Endothelial cell of umbilical vein (primary cell): ENCODE data around the gene CASP2. TPM values are rescaled to one million over a fixed set of nuclear protein-coding genes. Genes with fewer than 3 reads are reported as not detected.

Experiments used
- BruUV-seq: library from RNA; stranded (reverse); fragments of 400-500 nt; replicated peaks from 2 replicates; lab custom pipeline; 2021; lab: Mats Ljungman, UMichigan
- CTCF ChIA-PET: fragments of 300-600, 350-600 bp; sonication (Branson Sonifier 250); formaldehyde crosslinking; loops from one replicate; lab custom pipeline; 2021; ENCODE audit warnings: antibody characterized with exemption, inconsistent platforms; lab: Charles Lee
- POLR2A ChIA-PET: fragments of 300-600, 350-600 bp; sonication (Branson Sonifier 250); formaldehyde crosslinking; loops from one replicate; lab custom pipeline; 2021; ENCODE audit warnings: antibody characterized with exemption, inconsistent platforms; lab: Charles Lee
- DNase-seq: peaks from one replicate; pipeline ENCODE4 v3.0.0-alpha.2; 2011; ENCODE audit warnings: low read depth, low spot score
- FAIRE-seq: peaks from 2 replicates; lab custom pipeline; 2011; peaks lifted over from hg19 to GRCh38; lab: Jason Lieb, UNC
- H2AFZ ChIP-seq: 2 replicates; pipeline ENCODE4 v1.6.0; 2012; ENCODE audit warnings: low read depth, low read length, control low read depth, inconsistent platforms
- H3K27ac ChIP-seq: 2 replicates; pipeline ENCODE4 v1.5.1; 2011; ENCODE audit warnings: low read depth, mild to moderate bottlenecking, control low read depth, low read length, moderate library complexity; ENCODE audit not compliant: insufficient read depth
- H3K27me3 ChIP-seq, 2 experiments: 2 replicates each; pipeline versions ENCODE4 v1.6.0 to v1.6.1; 2011; ENCODE audit warnings: low read length in 2 of 2, mixed read lengths in 1 of 2; ENCODE audit not compliant: control insufficient read depth in 2 of 2, insufficient read depth in 2 of 2
- H3K36me3 ChIP-seq, 2 experiments: 2 replicates in 1 of 2; 3 replicates in 1 of 2; pipeline ENCODE4 v1.5.1; 2011; ENCODE audit warnings: low read length in 2 of 2, mild to moderate bottlenecking in 1 of 2, moderate library complexity in 1 of 2; ENCODE audit not compliant: control insufficient read depth in 2 of 2, insufficient read depth in 2 of 2; ENCODE audit errors: extremely low read depth in 1 of 2
- H3K4me1 ChIP-seq: 3 replicates; pipeline ENCODE4 v1.5.1; 2011; ENCODE audit warnings: mild to moderate bottlenecking, low read length; ENCODE audit not compliant: control insufficient read depth, insufficient read depth; ENCODE audit errors: extremely low read depth
- H3K4me2 ChIP-seq: 2 replicates; pipeline ENCODE4 v1.6.1; 2011; ENCODE audit warnings: low read length, control low read depth, mixed read lengths; ENCODE audit not compliant: insufficient read depth
- H3K4me3 ChIP-seq, 3 experiments: fragments of 200-600 bp in 1 of 3; sonication (generic), shearing (Covaris generic) in 1 of 3; replicated peaks in 1 of 3; 2 replicates each; pipeline ENCODE4 v1.5.1; 2011 to 2016; ENCODE audit warnings: control low read depth in 3 of 3, low read length in 3 of 3, mild to moderate bottlenecking in 2 of 3, inconsistent platforms in 1 of 3, low read depth in 1 of 3, moderate library complexity in 1 of 3; ENCODE audit not compliant: insufficient read depth in 1 of 3
- H3K79me2 ChIP-seq: 2 replicates; pipeline ENCODE4 v1.6.0; 2012; ENCODE audit warnings: low read length, inconsistent platforms; ENCODE audit not compliant: control insufficient read depth, insufficient read depth
- H3K9ac ChIP-seq: replicated peaks from 2 replicates; pipeline ENCODE3; 2011; ENCODE audit warnings: low read length, control low read depth; ENCODE audit not compliant: insufficient read depth; ENCODE audit errors: extremely low read depth
- H3K9me1 ChIP-seq: replicated peaks from 3 replicates; pipeline ENCODE4 v1.6.0; 2011; ENCODE audit warnings: mild to moderate bottlenecking, low read length; ENCODE audit not compliant: control insufficient read depth, insufficient read depth; ENCODE audit errors: extremely low read depth
- H3K9me3 ChIP-seq: replicated peaks from 2 replicates; pipeline ENCODE4 v1.5.1; 2012; ENCODE audit warnings: low read length, inconsistent platforms; ENCODE audit not compliant: control insufficient read depth, insufficient read depth
- H4K20me1 ChIP-seq: replicated peaks from 2 replicates; pipeline ENCODE3; 2011; ENCODE audit warnings: mild to moderate bottlenecking, low read length; ENCODE audit not compliant: control insufficient read depth, insufficient read depth; ENCODE audit errors: extremely low read depth
- CTCF ChIP-seq, 2 donors: IDR thresholded peaks; 1 replicate in 1 of 2; 2 replicates in 1 of 2; pipeline ENCODE4 v1.5.1; 2011; ENCODE audit warnings: low read length in 2 of 2, mild to moderate bottlenecking in 2 of 2, moderate library complexity in 2 of 2, control low read depth in 1 of 2, inconsistent platforms in 1 of 2, low read depth in 1 of 2; ENCODE audit not compliant: insufficient read depth in 1 of 2; ENCODE audit errors: extremely low read depth in 1 of 2
- EZH2 ChIP-seq: IDR thresholded peaks from 2 replicates; pipeline ENCODE4 v1.6.1; 2012; ENCODE audit warnings: borderline replicate concordance, low read depth, mild to moderate bottlenecking, moderate library complexity, low read length, inconsistent platforms; ENCODE audit not compliant: severe bottlenecking
- FOS ChIP-seq: IDR thresholded peaks from 2 replicates; pipeline ENCODE4 v1.6.1; 2011; ENCODE audit warnings: mild to moderate bottlenecking, low read length, moderate library complexity, borderline replicate concordance; ENCODE audit not compliant: insufficient read depth
- GATA2 ChIP-seq: IDR thresholded peaks from 2 replicates; pipeline ENCODE4 v1.7.0; 2011; ENCODE audit warnings: low read depth, mild to moderate bottlenecking, moderate library complexity, mixed read lengths, low read length; ENCODE audit not compliant: insufficient read length, insufficient read depth
- JUN ChIP-seq: IDR thresholded peaks from 2 replicates; pipeline ENCODE4 v1.6.1; 2011; ENCODE audit warnings: borderline replicate concordance, low read depth; ENCODE audit not compliant: insufficient read length, insufficient read depth
- MAX ChIP-seq: IDR thresholded peaks from 2 replicates; pipeline ENCODE4 v1.6.1; 2011; ENCODE audit not compliant: insufficient read depth, insufficient read length
- MYC ChIP-seq: IDR thresholded peaks from one replicate; pipeline ENCODE4 v1.6.1; 2011; ENCODE audit warnings: mild to moderate bottlenecking, low read depth, low read length
- POLR2A ChIP-seq: IDR thresholded peaks from 2 replicates; pipeline ENCODE4 v1.6.1; 2012; ENCODE audit warnings: low read depth, mild to moderate bottlenecking, control low read depth, low read length
- POLR2AphosphoS5 ChIP-seq: IDR thresholded peaks from 2 replicates; pipeline ENCODE4 v1.6.1; 2012; ENCODE audit warnings: low read depth, mild to moderate bottlenecking, control low read depth, low read length, moderate library complexity; ENCODE audit not compliant: insufficient read depth
- dilution Hi-C: fragments of 300-500 bp; cut with MboI; formaldehyde crosslinking; loops from one replicate; pipeline ENCODE4 v1.15.0; 2019; ENCODE audit warnings: low sequenced_read_pairs; ENCODE audit not compliant: extremely low pct_ligation_motif_present
- intact Hi-C: fragments of 100-400 bp; cut with micrococcal nuclease; formaldehyde crosslinking; loops from one replicate; pipeline ENCODE4 v1.10.0; 2022
- polyA plus RNA-seq, 4 experiments: library from polyadenylated mRNA; depleted of rRNA in 3 of 4; stranded (reverse) in 3 of 4; unstranded in 1 of 4; fragments of >200 nt; gene quantifications; 2 replicates each; pipeline versions ENCODE4 v1.2.1 to v1.2.3, GENCODE V29; 2011 to 2012; ENCODE audit warnings: missing spikeins in 1 of 4
- total RNA-seq: library from RNA; stranded (reverse); gene quantifications from 2 replicates; pipeline ENCODE4 v1.2.3, GENCODE V29; 2021

Gene CASP2
- total and polyA plus RNA-seq, 2 donors (not counting 3 experiments of a cell fraction or from before 2014, with no cell fraction given), result 36.3 to 57.9 TPM

- Histone ChIP-seq H3K36me3 (no peaks in the 10 kb centered on the region), H3K9me3 (no peaks in the 10 kb centered on the region), H3K9ac (no peak overlapping the region), H3K4me1 (peaks cover 7% of the 10 kb centered on the region), H2AFZ (no peak overlapping the region), H3K27me3 (no peaks in the 10 kb centered on the region), H3K4me3 (no peak overlapping the region), H3K4me2 (no peak overlapping the region), H3K9me1 (no peaks in the 10 kb centered on the region), H4K20me1 (no peaks in the 10 kb centered on the region), H3K27ac (no peak overlapping the region), H3K79me2 (no peaks in the 10 kb centered on the region)
- FAIRE-seq (no peak), DNase-seq (no peak)
- ChIA-PET POLR2A (no interaction called here), CTCF (interaction anchor here (1.5 kb wide), 1 partner anchor 18 kb away, joined by 6 read pairs; the partner anchor contains the start of gene GSTK1)
- no TSS peak for BruUV-seq
- intact Hi-C loops, result no loop called here
- dilution Hi-C loops, result no loop called here
- TF ChIP-seq POLR2A, result no peak
- TF ChIP-seq FOS, result no peak
These were observed 6.6 kb upstream of the CASP2 start for GRCh38 chr7:143281529-143281928.

GRCh38 chr7:143282124-143282523 is 6.0 kb upstream of the CASP2 start:
- Histone ChIP-seq H3K9me3 (no peaks in the 10 kb centered on the region), H3K36me3 (no peaks in the 10 kb centered on the region), H3K9ac (no peak overlapping the region), H3K4me3 (no peak overlapping the region), H4K20me1 (no peaks in the 10 kb centered on the region), H3K4me1 (peaks cover 7% of the 10 kb centered on the region), H3K79me2 (no peaks in the 10 kb centered on the region), H3K4me2 (no peak overlapping the region), H3K27ac (no peak overlapping the region), H2AFZ (no peak overlapping the region), H3K9me1 (no peaks in the 10 kb centered on the region), H3K27me3 (no peaks in the 10 kb centered on the region)
- no TSS peak for BruUV-seq
- DNase-seq (no peak), FAIRE-seq (no peak)
- no peak for TF ChIP-seq EZH2
- no peak for TF ChIP-seq GATA2
- no peak for TF ChIP-seq MAX
- TF ChIP-seq FOS, result no peak
- TF ChIP-seq JUN, result no peak
- TF ChIP-seq POLR2AphosphoS5, result no peak
- TF ChIP-seq MYC, result no peak
- TF ChIP-seq CTCF (IDR thresholded peaks at IDR 0.05; ENCODE audit: extremely low read depth in 1 of 2, insufficient read depth in 1 of 2, low read depth in 1 of 2, low read length in 2 of 2), result no peak
- TF ChIP-seq POLR2A, result no peak
- dilution Hi-C loops (no loop called here), intact Hi-C loops (no loop called here)
- ChIA-PET POLR2A (no interaction called here), CTCF (no interaction called here)
